Spleen (tissue), 11 donors: ENCODE measurements around the gene IGF1R. TPM values are rescaled to one million over a fixed set of nuclear protein-coding genes. Genes with fewer than 3 reads are reported as not detected.

Source experiments
- DNase-seq: peaks from one replicate; pipeline ENCODE4 v3.0.0-alpha.2; 2020
- H3K27ac ChIP-seq, 8 donors: fragments of 200-600 bp; sonication (generic) in 7 of 8; 1 replicate in 4 of 8; 2 replicates in 4 of 8; pipeline versions ENCODE4 v1.5.0 to v1.8.0; 2016 to 2021; ENCODE audit warnings: inconsistent platforms in 4 of 8, mild to moderate bottlenecking in 4 of 8, moderate library complexity in 1 of 8
- H3K27me3 ChIP-seq, 7 donors: fragments of 200-600 bp; sonication (generic) in 6 of 7; replicated peaks in 1 of 7; 1 replicate in 4 of 7; 2 replicates in 3 of 7; pipeline versions ENCODE4 v1.5.0 to v1.8.0; 2016 to 2021; ENCODE audit warnings: inconsistent platforms in 3 of 7, mild to moderate bottlenecking in 1 of 7
- H3K36me3 ChIP-seq, 6 donors: fragments of 200-600 bp; sonication (generic) in 5 of 6; 1 replicate in 4 of 6; 2 replicates in 2 of 6; pipeline versions ENCODE4 v1.5.0 to v1.8.0; 2016 to 2021; ENCODE audit warnings: inconsistent platforms in 2 of 6
- H3K4me1 ChIP-seq, 6 donors: fragments of 200-600 bp; sonication (generic) in 5 of 6; 1 replicate in 3 of 6; 2 replicates in 3 of 6; pipeline versions ENCODE4 v1.5.0 to v1.8.0; 2016 to 2021; ENCODE audit warnings: inconsistent platforms in 3 of 6
- H3K4me3 ChIP-seq, 8 donors: fragments of 200-600 bp; sonication (generic) in 7 of 8; 1 replicate in 4 of 8; 2 replicates in 4 of 8; pipeline versions ENCODE4 v1.5.0 to v1.8.0; 2016 to 2021; ENCODE audit warnings: inconsistent platforms in 4 of 8, mild to moderate bottlenecking in 4 of 8, moderate library complexity in 2 of 8
- H3K9me3 ChIP-seq, 8 donors: fragments of 200-600 bp; sonication (generic) in 7 of 8; 1 replicate in 4 of 8; 2 replicates in 4 of 8; pipeline versions ENCODE4 v1.5.0 to v1.8.0; 2016 to 2021; ENCODE audit warnings: inconsistent platforms in 4 of 8
- CTCF ChIP-seq, 11 experiments: fragments of 200-600 bp in 7 of 11; fragments of 450-650 bp in 4 of 11; sonication (generic) in 4 of 11; IDR thresholded peaks in 8 of 11; conservative IDR thresholded peaks in 3 of 11; 1 replicate in 7 of 11; 2 replicates in 4 of 11; pipeline versions ENCODE4 v1.4.0 to v1.8.0; 2016 to 2021; ENCODE audit warnings: antibody characterized with exemption in 11 of 11, inconsistent platforms in 4 of 11, mild to moderate bottlenecking in 1 of 11
- POLR2A ChIP-seq, 3 donors: fragments of 450-650 bp; IDR thresholded peaks; one replicate each; pipeline ENCODE4 v1.5.1; 2017; ENCODE audit warnings: antibody characterized with exemption in 3 of 3, mild to moderate bottlenecking in 1 of 3
- POLR2AphosphoS5 ChIP-seq, 3 donors: sonication (generic); formaldehyde crosslinking; IDR thresholded peaks; one replicate each; pipeline ENCODE4 v1.5.1; 2017; ENCODE audit warnings: antibody characterized with exemption in 3 of 3
- WGBS, 5 donors: extraction: QIAGEN DNeasy Blood & Tissue Kit in 3 of 5; methylation state at CpG; one replicate each; pipeline versions ENCODE4 v1.1.5 to v1.1.7; 2013 to 2018; 5-methylcytosine and 5-hydroxymethylcytosine counted together
- intact Hi-C: fragments of 100-400 bp; cut with DNase I; formaldehyde crosslinking; loops from one replicate; pipeline ENCODE4 v1.15.0; 2023; ENCODE audit warnings: low total_unique reads
- polyA plus RNA-seq, 3 donors: library from polyadenylated mRNA; stranded (reverse); fragments of 200-250 nt; gene quantifications; one replicate each; pipeline ENCODE4 v1.2.1, GENCODE V29; 2013
- total RNA-seq, 7 donors: library from RNA; depleted of rRNA in 3 of 7; stranded (reverse); fragments of >200 nt in 3 of 7; fragmentation: NEBNext Ultra II Directional in 4 of 7; extraction: Animal tissue kit (Norgen Biotek cat#: 25700) in 4 of 7; gene quantifications; one replicate each; pipeline versions ENCODE4 v1.1.0 to v1.2.1, GENCODE V29; 2016 to 2021
- donor health status: healthy with polysubstance abuse.
- donor health status: DM: no; HTN: no; CAD: no; lungs with moderate emphysema.
- donor health status: DM: no; HTN: no; CAD: no.
- donor health status: Bipolar disorder and iron deficiency.
- donor health status: healthy.
- donor health status: DM: no; HTN: no; CAD: no.
- donor health status: DM: yes; HTN: yes; CAD: no.

Gene IGF1R
- total and polyA plus RNA-seq, 10 donors: 1.1 to 104 (median 53.1) TPM

- Histone ChIP-seq H3K36me3 (peaks cover 0 to 33% (median 10%) of the 10 kb centered on the region in 6 donors), H3K4me1 (peaks cover 4 to 48% (median 34%) of the 10 kb centered on the region in 6 donors), H3K4me3 (no peak overlapping the region), H3K9me3 (peaks cover 0 to 15% (median 10%) of the 10 kb centered on the region in 8 donors), H3K27ac (no peak overlapping the region), H3K27me3 (no peaks in the 10 kb centered on the region)
- no peak for DNase-seq
- intact Hi-C loops: no loop called here
- WGBS, 5 donors: 94 to 100% (median 99%) methylated on average over 2 of the region's 2 CpGs
- TF ChIP-seq POLR2AphosphoS5 (IDR thresholded peaks at IDR 0.05) (no peak), CTCF (IDR thresholded peaks at IDR 0.05 in 8 of 11, conservative IDR thresholded peaks at IDR 0.05 in 3 of 11) (no peak), POLR2A (IDR thresholded peaks at IDR 0.05) (no peak)
These were observed 63.5 kb downstream of the IGF1R start for GRCh38 chr15:98711810-98712209.

GRCh38 chr15:98712845-98713584, 64.7 kb downstream of the IGF1R start:
- Histone ChIP-seq H3K36me3 (peaks cover 0 to 24% (median 3%) of the 10 kb centered on the region in 6 donors), H3K4me3 (no peak overlapping the region), H3K4me1 (peaks cover 7 to 60% (median 38%) of the 10 kb centered on the region in 6 donors), H3K9me3 (peaks cover 0 to 15% (median 10%) of the 10 kb centered on the region in 8 donors), H3K27me3 (no peaks in the 10 kb centered on the region), H3K27ac (peak overlapping the region in 2 of 8 donors; percentile 14 to 34)
- intact Hi-C loops: no loop called here
- no peak for DNase-seq
- 81 to 91% (median 90%) methylated on average over 16 of the region's 16 CpGs for WGBS, 5 donors
- TF ChIP-seq CTCF (IDR thresholded peaks at IDR 0.05 in 8 of 11, conservative IDR thresholded peaks at IDR 0.05 in 3 of 11) (no peak), POLR2AphosphoS5 (IDR thresholded peaks at IDR 0.05) (no peak), POLR2A (IDR thresholded peaks at IDR 0.05) (no peak)

- Histone ChIP-seq H3K27ac (peak overlapping the region in 4 of 8 donors; percentile 10 to 34 (median 12)), H3K4me3 (no peak overlapping the region), H3K36me3 (peaks cover 0 to 18% (median 0%) of the 10 kb centered on the region in 6 donors), H3K4me1 (peaks cover 12 to 66% (median 44%) of the 10 kb centered on the region in 6 donors), H3K9me3 (peaks cover 0 to 15% (median 10%) of the 10 kb centered on the region in 8 donors), H3K27me3 (no peaks in the 10 kb centered on the region)
- intact Hi-C loops: no loop called here
- TF ChIP-seq POLR2A (IDR thresholded peaks at IDR 0.05): no peak
- TF ChIP-seq POLR2AphosphoS5 (IDR thresholded peaks at IDR 0.05): peak in 1 of 3 donors; percentile 25
- no peak for TF ChIP-seq CTCF (IDR thresholded peaks at IDR 0.05 in 8 of 11, conservative IDR thresholded peaks at IDR 0.05 in 3 of 11)
- WGBS, 5 donors: 42 to 53% (median 47%) methylated on average over 3 of the region's 3 CpGs
- no peak for DNase-seq
These were observed 65.3 kb downstream of the IGF1R start for GRCh38 chr15:98713585-98714001.

- WGBS, 5 donors: 87 to 91% (median 88%) methylated on average over 7 of the region's 7 CpGs
- Histone ChIP-seq H3K9me3 (peaks cover 0 to 15% (median 10%) of the 10 kb centered on the region in 8 donors), H3K27me3 (no peaks in the 10 kb centered on the region), H3K27ac (no peak overlapping the region), H3K4me3 (no peak overlapping the region), H3K4me1 (peaks cover 12 to 75% (median 52%) of the 10 kb centered on the region in 6 donors), H3K36me3 (peaks cover 0 to 18% (median 0%) of the 10 kb centered on the region in 6 donors)
- intact Hi-C loops: no loop called here
- TF ChIP-seq CTCF (IDR thresholded peaks at IDR 0.05 in 8 of 11, conservative IDR thresholded peaks at IDR 0.05 in 3 of 11) (no peak), POLR2AphosphoS5 (IDR thresholded peaks at IDR 0.05) (no peak), POLR2A (IDR thresholded peaks at IDR 0.05) (no peak)
- no peak for DNase-seq
These were observed 66.6 kb downstream of the IGF1R start for GRCh38 chr15:98714922-98715321.
